ENCODE measurements around the gene FYB1. TPM values are rescaled to one million over a fixed set of nuclear protein-coding genes. Genes with fewer than 3 reads are reported as not detected.

FYB1 gene
- total and polyA plus RNA-seq, 9 donors = 1.1 to 12.4 (median 3.6) TPM

GRCh38 chr5:39062530-39062929, 156.8 kb downstream of the FYB1 start:
- H3K4me3 ChIP-seq = no peak overlapping the region
- H3K27me3 ChIP-seq = no peaks in the 10 kb centered on the region
- peaks cover 0 to 11% of the 10 kb centered on the region in 2 donors for H3K9me3 ChIP-seq
- no peak overlapping the region for H3K27ac ChIP-seq
- no peak for DNase-seq
- H3K4me1 ChIP-seq (ENCODE audit: insufficient read depth) = peaks cover 1% of the 10 kb centered on the region
- TF ChIP-seq CTCF (IDR thresholded peaks at IDR 0.05) = no peak
- TF ChIP-seq POLR2A (IDR thresholded peaks at IDR 0.05) = no peak
- TF ChIP-seq EP300 (IDR thresholded peaks at IDR 0.05) = no peak
- no peaks in the 10 kb centered on the region for H3K36me3 ChIP-seq
- intact Hi-C loops (cut with DNase I) = no loop called here

GRCh38 chr5:39062104-39062503, 157.3 kb downstream of the FYB1 start:
- 75 to 82% (median 75%) methylated on average over 3 of the region's 3 CpGs for WGBS, 3 donors
- Histone ChIP-seq H3K9me3 (peaks cover 0 to 11% of the 10 kb centered on the region in 2 donors), H3K27me3 (no peaks in the 10 kb centered on the region), H3K27ac (no peak overlapping the region), H3K36me3 (no peaks in the 10 kb centered on the region), H3K4me3 (no peak overlapping the region), H3K4me1 (ENCODE audit: insufficient read depth) (peaks cover 1% of the 10 kb centered on the region)
- TF ChIP-seq EP300 (IDR thresholded peaks at IDR 0.05) (no peak), CTCF (IDR thresholded peaks at IDR 0.05) (no peak), POLR2A (IDR thresholded peaks at IDR 0.05) (no peak)
- no peak for DNase-seq
- intact Hi-C loops (cut with DNase I) = no loop called here

GRCh38 chr5:39059064-39059463, 160.3 kb downstream of the FYB1 start:
- Histone ChIP-seq H3K27ac (no peak overlapping the region), H3K27me3 (no peaks in the 10 kb centered on the region), H3K36me3 (no peaks in the 10 kb centered on the region), H3K9me3 (no peaks in the 10 kb centered on the region), H3K4me3 (no peak overlapping the region), H3K4me1 (ENCODE audit: insufficient read depth) (peaks cover 3% of the 10 kb centered on the region)
- TF ChIP-seq CTCF (IDR thresholded peaks at IDR 0.05) (no peak), EP300 (IDR thresholded peaks at IDR 0.05) (no peak), POLR2A (IDR thresholded peaks at IDR 0.05) (no peak)
- WGBS, 3 donors = 60 to 74% (median 66%) methylated on average over 2 of the region's 2 CpGs
- DNase-seq = no peak
- intact Hi-C loops (cut with DNase I) = no loop called here

GRCh38 chr5:39058178-39058921, 161.0 kb downstream of the FYB1 start:
- TF ChIP-seq CTCF (IDR thresholded peaks at IDR 0.05) (no peak), EP300 (IDR thresholded peaks at IDR 0.05) (no peak), POLR2A (IDR thresholded peaks at IDR 0.05) (no peak)
- H3K4me1 ChIP-seq (ENCODE audit: insufficient read depth) = peaks cover 3% of the 10 kb centered on the region

More at GRCh38 chr5:39058178-39058921, 161.0 kb downstream of the FYB1 start:
- no peak for DNase-seq
- no peaks in the 10 kb centered on the region for H3K9me3 ChIP-seq
- WGBS, 3 donors = 25 to 40% (median 32%) methylated on average over 2 of the region's 2 CpGs
- H3K27ac ChIP-seq = no peak overlapping the region
- H3K36me3 ChIP-seq = no peaks in the 10 kb centered on the region
- no peak overlapping the region for H3K4me3 ChIP-seq
- H3K27me3 ChIP-seq = no peaks in the 10 kb centered on the region
- intact Hi-C loops (cut with DNase I) = no loop called here
